GM23338 (cell line): ENCODE results near the gene PABPC1L. TPM values are rescaled to one million over a fixed set of nuclear protein-coding genes. Genes with fewer than 3 reads are reported as not detected.

Experiments used
- CREB1 ChIP-seq: fragments of 250-450 bp; sonication (Bioruptor Pico); IDR thresholded peaks from 2 replicates; pipeline ENCODE4 v1.5.0; 2020; ENCODE audit warnings: low read depth, mild to moderate bottlenecking, moderate library complexity
- EZH2phosphoT487 ChIP-seq: fragments of 200-600 bp; sonication (generic); IDR thresholded peaks from one replicate; pipeline ENCODE4 v1.8.1; 2018; ENCODE audit warnings: antibody characterized with exemption; ENCODE audit not compliant: unreplicated experiment
- JUNB ChIP-seq: IDR thresholded peaks from one replicate; pipeline ENCODE4 v1.6.1; 2016; ENCODE audit warnings: antibody characterized with exemption; ENCODE audit not compliant: unreplicated experiment
- POLR2AphosphoS5 ChIP-seq: IDR thresholded peaks from 2 replicates; pipeline ENCODE4 v1.6.1; 2016; ENCODE audit warnings: antibody characterized with exemption, low read depth
- ZNF114 ChIP-seq: fragments of 250-450 bp; sonication (Bioruptor Pico); IDR thresholded peaks from 2 replicates; pipeline ENCODE4 v1.5.0; 2020; ENCODE audit warnings: mild to moderate bottlenecking, moderate library complexity
- ZNF331 ChIP-seq: fragments of 250-450 bp; sonication (Bioruptor Pico); IDR thresholded peaks from 2 replicates; pipeline ENCODE4 v1.5.0; 2020; ENCODE audit warnings: low read depth, mild to moderate bottlenecking, moderate library complexity
- polyA plus RNA-seq: library from polyadenylated mRNA; unstranded; fragments of >200 nt; fragmentation: Nextera tagmentation; extraction: Ambion mirVana; gene quantifications from 2 replicates; pipeline ENCODE4 v1.2.1, GENCODE V29; 2016
- total RNA-seq: library from RNA; depleted of rRNA; stranded (reverse); fragments of >200 nt; shearing (Covaris generic); gene quantifications from 2 replicates; pipeline ENCODE4 v1.2.3, GENCODE V29; 2014
- TF ChIP-seq, protein P1 (sequence below): fragments of 250-450 bp; sonication (Bioruptor Pico); IDR thresholded peaks from 2 replicates; pipeline ENCODE4 v1.5.0; 2020; ENCODE audit warnings: mild to moderate bottlenecking, moderate library complexity
- TF ChIP-seq, protein P2 (sequence below): IDR thresholded peaks from one replicate; pipeline ENCODE4 v1.6.1; 2018; ENCODE audit warnings: antibody characterized with exemption; ENCODE audit not compliant: unreplicated experiment

PABPC1L gene
- total and polyA plus RNA-seq, 2 experiments from 2014 or later, result 44.4 to 49.1 TPM

DNA sequence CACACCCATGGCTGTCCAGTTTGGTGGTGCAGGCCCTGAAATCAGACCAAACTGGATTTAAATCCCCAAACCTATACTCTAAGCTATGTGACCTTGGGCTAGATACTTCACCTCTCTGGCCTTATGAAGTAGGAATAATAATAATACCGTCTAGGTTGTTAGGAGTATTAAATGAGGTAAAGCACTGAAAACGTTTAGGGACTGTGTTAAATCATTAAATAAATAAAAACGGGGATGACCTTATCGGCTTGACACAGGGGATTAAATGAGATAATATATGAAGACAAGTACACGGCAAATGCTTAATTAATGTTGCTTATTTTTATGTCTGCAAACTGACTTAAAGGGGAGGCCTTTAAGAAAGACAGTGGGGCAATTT, 55.8 kb downstream of the PABPC1L start (continued):
- TF ChIP-seq, protein P1, sequence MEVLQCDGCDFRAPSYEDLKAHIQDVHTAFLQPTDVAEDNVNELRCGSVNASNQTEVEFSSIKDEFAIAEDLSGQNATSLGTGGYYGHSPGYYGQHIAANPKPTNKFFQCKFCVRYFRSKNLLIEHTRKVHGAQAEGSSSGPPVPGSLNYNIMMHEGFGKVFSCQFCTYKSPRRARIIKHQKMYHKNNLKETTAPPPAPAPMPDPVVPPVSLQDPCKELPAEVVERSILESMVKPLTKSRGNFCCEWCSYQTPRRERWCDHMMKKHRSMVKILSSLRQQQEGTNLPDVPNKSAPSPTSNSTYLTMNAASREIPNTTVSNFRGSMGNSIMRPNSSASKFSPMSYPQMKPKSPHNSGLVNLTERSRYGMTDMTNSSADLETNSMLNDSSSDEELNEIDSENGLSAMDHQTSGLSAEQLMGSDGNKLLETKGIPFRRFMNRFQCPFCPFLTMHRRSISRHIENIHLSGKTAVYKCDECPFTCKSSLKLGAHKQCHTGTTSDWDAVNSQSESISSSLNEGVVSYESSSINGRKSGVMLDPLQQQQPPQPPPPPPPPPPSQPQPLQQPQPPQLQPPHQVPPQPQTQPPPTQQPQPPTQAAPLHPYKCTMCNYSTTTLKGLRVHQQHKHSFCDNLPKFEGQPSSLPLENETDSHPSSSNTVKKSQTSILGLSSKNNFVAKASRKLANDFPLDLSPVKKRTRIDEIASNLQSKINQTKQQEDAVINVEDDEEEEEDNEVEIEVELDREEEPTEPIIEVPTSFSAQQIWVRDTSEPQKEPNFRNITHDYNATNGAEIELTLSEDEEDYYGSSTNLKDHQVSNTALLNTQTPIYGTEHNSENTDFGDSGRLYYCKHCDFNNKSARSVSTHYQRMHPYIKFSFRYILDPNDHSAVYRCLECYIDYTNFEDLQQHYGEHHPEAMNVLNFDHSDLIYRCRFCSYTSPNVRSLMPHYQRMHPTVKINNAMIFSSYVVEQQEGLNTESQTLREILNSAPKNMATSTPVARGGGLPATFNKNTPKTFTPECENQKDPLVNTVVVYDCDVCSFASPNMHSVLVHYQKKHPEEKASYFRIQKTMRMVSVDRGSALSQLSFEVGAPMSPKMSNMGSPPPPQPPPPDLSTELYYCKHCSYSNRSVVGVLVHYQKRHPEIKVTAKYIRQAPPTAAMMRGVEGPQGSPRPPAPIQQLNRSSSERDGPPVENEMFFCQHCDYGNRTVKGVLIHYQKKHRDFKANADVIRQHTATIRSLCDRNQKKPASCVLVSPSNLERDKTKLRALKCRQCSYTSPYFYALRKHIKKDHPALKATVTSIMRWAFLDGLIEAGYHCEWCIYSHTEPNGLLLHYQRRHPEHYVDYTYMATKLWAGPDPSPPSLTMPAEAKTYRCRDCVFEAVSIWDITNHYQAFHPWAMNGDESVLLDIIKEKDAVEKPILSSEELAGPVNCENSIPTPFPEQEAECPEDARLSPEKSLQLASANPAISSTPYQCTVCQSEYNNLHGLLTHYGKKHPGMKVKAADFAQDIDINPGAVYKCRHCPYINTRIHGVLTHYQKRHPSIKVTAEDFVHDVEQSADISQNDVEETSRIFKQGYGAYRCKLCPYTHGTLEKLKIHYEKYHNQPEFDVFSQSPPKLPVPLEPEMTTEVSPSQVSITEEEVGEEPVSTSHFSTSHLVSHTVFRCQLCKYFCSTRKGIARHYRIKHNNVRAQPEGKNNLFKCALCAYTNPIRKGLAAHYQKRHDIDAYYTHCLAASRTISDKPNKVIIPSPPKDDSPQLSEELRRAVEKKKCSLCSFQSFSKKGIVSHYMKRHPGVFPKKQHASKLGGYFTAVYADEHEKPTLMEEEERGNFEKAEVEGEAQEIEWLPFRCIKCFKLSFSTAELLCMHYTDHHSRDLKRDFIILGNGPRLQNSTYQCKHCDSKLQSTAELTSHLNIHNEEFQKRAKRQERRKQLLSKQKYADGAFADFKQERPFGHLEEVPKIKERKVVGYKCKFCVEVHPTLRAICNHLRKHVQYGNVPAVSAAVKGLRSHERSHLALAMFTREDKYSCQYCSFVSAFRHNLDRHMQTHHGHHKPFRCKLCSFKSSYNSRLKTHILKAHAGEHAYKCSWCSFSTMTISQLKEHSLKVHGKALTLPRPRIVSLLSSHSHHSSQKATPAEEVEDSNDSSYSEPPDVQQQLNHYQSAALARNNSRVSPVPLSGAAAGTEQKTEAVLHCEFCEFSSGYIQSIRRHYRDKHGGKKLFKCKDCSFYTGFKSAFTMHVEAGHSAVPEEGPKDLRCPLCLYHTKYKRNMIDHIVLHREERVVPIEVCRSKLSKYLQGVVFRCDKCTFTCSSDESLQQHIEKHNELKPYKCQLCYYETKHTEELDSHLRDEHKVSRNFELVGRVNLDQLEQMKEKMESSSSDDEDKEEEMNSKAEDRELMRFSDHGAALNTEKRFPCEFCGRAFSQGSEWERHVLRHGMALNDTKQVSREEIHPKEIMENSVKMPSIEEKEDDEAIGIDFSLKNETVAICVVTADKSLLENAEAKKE (CRISPR knock-in tag), result no peak
- TF ChIP-seq ZNF114 (CRISPR knock-in tag), result no peak
- no peak for TF ChIP-seq JUNB
- no peak for TF ChIP-seq POLR2AphosphoS5
- TF ChIP-seq ZNF331 (CRISPR knock-in tag), result no peak
- TF ChIP-seq, protein P2, sequence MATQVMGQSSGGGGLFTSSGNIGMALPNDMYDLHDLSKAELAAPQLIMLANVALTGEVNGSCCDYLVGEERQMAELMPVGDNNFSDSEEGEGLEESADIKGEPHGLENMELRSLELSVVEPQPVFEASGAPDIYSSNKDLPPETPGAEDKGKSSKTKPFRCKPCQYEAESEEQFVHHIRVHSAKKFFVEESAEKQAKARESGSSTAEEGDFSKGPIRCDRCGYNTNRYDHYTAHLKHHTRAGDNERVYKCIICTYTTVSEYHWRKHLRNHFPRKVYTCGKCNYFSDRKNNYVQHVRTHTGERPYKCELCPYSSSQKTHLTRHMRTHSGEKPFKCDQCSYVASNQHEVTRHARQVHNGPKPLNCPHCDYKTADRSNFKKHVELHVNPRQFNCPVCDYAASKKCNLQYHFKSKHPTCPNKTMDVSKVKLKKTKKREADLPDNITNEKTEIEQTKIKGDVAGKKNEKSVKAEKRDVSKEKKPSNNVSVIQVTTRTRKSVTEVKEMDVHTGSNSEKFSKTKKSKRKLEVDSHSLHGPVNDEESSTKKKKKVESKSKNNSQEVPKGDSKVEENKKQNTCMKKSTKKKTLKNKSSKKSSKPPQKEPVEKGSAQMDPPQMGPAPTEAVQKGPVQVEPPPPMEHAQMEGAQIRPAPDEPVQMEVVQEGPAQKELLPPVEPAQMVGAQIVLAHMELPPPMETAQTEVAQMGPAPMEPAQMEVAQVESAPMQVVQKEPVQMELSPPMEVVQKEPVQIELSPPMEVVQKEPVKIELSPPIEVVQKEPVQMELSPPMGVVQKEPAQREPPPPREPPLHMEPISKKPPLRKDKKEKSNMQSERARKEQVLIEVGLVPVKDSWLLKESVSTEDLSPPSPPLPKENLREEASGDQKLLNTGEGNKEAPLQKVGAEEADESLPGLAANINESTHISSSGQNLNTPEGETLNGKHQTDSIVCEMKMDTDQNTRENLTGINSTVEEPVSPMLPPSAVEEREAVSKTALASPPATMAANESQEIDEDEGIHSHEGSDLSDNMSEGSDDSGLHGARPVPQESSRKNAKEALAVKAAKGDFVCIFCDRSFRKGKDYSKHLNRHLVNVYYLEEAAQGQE, result no peak
- TF ChIP-seq EZH2phosphoT487, result no peak
- TF ChIP-seq CREB1 (CRISPR knock-in tag), result no peak
